HUES48 (cell line): ENCODE measurements around the gene RPUSD2.
A peak's percentile ranks its signal among the peaks of the same experiment; 100 is the strongest.
"Not testable (repeated sequence)": the region's sequence is repeated elsewhere in the genome, so short reads cannot be mapped to it uniquely, and the experiment has no call there.

ENCODE experiments used
- H3K27ac ChIP-seq: one replicate; pipeline ENCODE4 v1.7.0; 2013; ENCODE audit warnings: low read depth, low read length, inconsistent platforms
- H3K27me3 ChIP-seq: 2 replicates; pipeline ENCODE4 v1.6.1; 2013; ENCODE audit warnings: mild to moderate bottlenecking, low read length; ENCODE audit not compliant: control insufficient read depth, insufficient read depth
- H3K36me3 ChIP-seq: 2 replicates; pipeline ENCODE4 v1.6.1; 2013; ENCODE audit warnings: low read length; ENCODE audit not compliant: control insufficient read depth, insufficient read depth
- H3K4me1 ChIP-seq: 2 replicates; pipeline ENCODE4 v1.6.1; 2013; ENCODE audit warnings: mild to moderate bottlenecking, low read length; ENCODE audit not compliant: control insufficient read depth, insufficient read depth
- H3K4me3 ChIP-seq: 2 replicates; pipeline ENCODE4 v1.5.1; 2013; ENCODE audit warnings: mild to moderate bottlenecking, low read depth, low read length
- H3K9ac ChIP-seq: 2 replicates; pipeline ENCODE4 v1.6.1; 2013; ENCODE audit warnings: mild to moderate bottlenecking, low read depth, low read length, moderate library complexity
- H3K9me3 ChIP-seq: 2 replicates; pipeline ENCODE4 v1.6.1; 2013; ENCODE audit warnings: low read length; ENCODE audit not compliant: control insufficient read depth, insufficient read depth

RPUSD2 gene

DNA sequence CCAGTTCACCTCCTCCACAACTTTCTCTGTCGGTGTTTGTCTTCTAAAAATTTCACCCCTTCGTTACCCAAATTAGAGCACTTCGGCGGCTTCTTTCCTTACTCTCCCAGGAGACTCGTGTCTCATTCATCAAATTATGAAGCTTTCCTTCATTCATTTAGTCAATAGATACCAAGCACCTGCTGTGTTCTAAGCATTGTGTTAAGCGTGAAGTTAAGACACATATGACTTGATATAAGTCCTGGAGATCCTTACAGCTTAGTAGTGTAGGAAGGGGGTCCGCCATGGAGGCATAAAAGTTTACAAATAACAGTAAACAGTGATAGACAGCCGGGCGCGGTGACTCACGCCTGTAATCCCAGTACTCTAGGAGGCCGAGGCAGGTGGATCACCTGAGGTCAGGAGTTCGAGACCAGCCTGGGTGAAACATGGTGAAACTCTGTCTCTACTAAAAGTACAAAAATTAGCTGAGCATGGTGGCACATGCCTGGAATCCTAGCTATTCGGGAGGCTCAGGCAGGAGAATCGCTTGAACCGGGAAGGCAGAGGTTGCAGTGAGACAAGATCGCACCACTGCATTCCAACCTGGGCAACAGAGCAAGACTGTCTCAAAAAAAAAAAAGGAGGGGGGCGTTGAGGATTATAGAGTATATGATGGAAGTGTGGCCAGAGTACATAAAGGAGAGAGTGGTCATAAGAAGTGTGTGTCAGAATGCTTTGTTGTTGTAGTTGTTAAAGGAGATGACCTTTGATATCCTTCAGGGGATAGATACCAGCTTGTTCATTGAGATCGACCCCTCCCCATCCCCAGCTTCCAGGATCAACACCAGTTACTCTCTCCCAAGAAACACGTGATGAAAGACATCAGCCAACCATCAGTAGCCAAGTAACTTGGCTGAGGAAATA lies 3.5 kb upstream of the RPUSD2 start:
- peak overlapping the region; percentile 49 for H3K27ac ChIP-seq
- H3K27me3 ChIP-seq = no peaks in the 10 kb centered on the region
- no peak overlapping the region for H3K9ac ChIP-seq
- peak overlapping the region; percentile 83 for H3K4me3 ChIP-seq
- H3K36me3 ChIP-seq = no peaks in the 10 kb centered on the region
- no peaks in the 10 kb centered on the region for H3K9me3 ChIP-seq
- peaks cover 16% of the 10 kb centered on the region for H3K4me1 ChIP-seq

DNA sequence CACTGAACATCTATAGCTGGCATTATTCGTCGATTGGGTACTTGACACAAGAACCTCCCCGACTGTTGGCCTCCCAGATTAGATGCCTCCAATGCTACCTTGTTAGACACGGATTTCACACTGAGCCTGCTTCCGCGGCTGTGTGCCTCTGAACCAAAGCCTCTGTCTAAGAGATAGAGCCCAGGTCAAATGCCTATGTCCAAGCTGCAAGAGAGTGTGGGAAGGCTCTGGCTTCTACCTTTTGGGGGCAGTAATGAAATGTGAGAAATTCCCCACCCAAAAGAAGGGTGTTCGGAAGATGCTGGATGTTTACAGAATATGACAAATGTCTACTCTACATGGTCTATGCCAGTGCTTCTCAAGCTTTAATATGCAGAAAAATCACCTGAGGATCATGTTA lies 2.0 kb upstream of the RPUSD2 start:
- no peak overlapping the region for H3K27ac ChIP-seq
- H3K9me3 ChIP-seq = no peaks in the 10 kb centered on the region
- H3K36me3 ChIP-seq = peaks cover 9% of the 10 kb centered on the region
- H3K4me3 ChIP-seq = no peak overlapping the region
- H3K4me1 ChIP-seq = peaks cover 16% of the 10 kb centered on the region
- no peak overlapping the region for H3K9ac ChIP-seq
- no peaks in the 10 kb centered on the region for H3K27me3 ChIP-seq

DNA sequence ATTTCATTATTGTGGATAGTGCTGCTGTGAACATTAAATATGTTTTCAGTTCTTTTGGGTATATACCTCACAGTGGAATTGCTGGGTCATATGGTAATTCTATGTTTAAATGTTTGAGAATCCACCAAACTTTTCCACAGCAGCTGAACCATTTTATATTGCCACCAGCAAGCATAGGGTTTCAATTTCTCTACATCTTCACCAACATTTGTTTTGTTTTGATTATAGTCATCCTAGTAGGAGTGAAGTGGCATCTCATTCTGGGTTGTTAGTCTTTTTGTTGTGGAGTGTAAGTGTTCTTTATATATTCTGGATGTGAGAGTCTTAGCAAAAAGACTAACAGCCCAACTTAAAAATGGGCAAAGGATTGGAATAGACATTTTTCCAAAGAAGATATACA lies 6.0 kb downstream of the RPUSD2 start:
- H3K36me3 ChIP-seq = peaks cover 36% of the 10 kb centered on the region
- H3K4me1 ChIP-seq = peaks cover 5% of the 10 kb centered on the region
- no peak overlapping the region for H3K4me3 ChIP-seq
- no peaks in the 10 kb centered on the region for H3K27me3 ChIP-seq
- H3K27ac ChIP-seq = no peak overlapping the region
- no peak overlapping the region for H3K9ac ChIP-seq
- no peaks in the 10 kb centered on the region for H3K9me3 ChIP-seq

- H3K4me3 ChIP-seq, H3K9ac ChIP-seq, H3K27ac ChIP-seq, H3K27me3 ChIP-seq, H3K9me3 ChIP-seq, H3K4me1 ChIP-seq: not testable (repeated sequence)
- H3K36me3 ChIP-seq = peaks cover 28% of the 10 kb centered on the region
Measured at GRCh38 chr15:40576914-40577313, 7.8 kb downstream of the RPUSD2 start.

DNA sequence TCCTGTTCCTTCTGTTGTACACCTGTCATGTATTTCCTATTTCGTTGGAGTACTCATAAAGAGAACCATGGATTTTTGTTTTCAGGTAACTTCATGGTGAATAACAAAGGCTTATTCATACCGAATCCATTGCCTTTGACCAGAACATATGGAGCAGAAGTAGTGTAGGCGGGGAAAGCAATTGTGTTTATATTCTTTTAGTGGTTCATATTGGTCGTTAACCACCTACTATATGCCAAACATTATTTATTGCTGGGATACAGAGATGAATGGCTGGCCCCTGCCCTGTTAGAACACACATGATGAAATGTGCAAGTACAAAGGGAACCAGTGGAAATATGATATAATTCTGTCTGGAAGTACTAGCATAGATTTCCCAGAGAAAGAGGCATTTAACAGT lies 9.8 kb downstream of the RPUSD2 start:
- Histone ChIP-seq H3K4me1 (no peaks in the 10 kb centered on the region), H3K9me3 (no peaks in the 10 kb centered on the region), H3K36me3 (peaks cover 14% of the 10 kb centered on the region), H3K27ac (no peak overlapping the region), H3K9ac (no peak overlapping the region), H3K27me3 (no peaks in the 10 kb centered on the region), H3K4me3 (no peak overlapping the region)

DNA sequence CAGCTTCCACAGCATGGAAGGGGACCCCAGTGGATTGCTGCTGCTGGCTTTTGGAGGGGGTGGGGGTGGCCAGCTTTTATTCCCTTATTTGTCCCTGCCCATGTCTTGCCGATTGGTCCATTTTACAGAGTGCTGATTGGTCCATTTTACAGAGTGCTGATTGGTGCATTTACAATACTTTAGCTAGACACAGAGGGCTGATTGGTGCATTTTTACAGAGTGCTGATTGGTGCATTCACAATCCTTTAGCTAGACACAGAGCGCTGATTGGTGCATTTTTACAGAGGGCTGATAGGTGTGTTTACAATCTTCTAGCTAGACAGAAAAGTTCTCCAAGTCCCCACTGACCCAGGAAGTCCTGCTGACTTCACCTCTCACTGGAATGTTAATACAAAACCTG lies 12.7 kb downstream of the RPUSD2 start:
- H3K9me3 ChIP-seq, H3K27me3 ChIP-seq, H3K36me3 ChIP-seq, H3K9ac ChIP-seq, H3K27ac ChIP-seq, H3K4me3 ChIP-seq, H3K4me1 ChIP-seq: not testable (repeated sequence)

DNA sequence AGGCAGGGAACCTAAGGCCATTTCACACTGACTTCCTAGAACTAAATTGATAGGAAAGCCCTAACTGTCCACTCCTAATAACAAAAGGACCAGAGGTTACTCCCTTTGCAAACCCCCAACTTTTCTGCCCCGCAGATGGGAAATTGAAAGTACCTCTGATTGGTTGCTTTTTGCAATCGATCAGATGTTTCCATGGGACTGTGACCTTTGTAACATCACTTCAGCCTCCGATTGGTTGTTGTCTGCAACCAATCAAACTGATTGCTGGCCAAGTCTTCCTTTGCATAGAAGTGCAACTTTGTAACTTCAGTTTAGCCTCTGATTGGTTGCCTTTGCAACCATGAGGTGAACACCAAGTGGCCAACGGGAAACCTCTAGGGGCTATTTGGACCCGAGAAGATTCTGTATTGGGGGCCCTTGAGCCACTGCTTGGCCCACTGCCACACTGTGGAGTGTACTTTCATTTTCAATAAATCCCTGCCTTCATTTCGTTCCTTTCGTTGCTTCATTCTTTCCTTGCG lies 13.7 kb downstream of the RPUSD2 start:
- no peaks in the 10 kb centered on the region for H3K4me1 ChIP-seq
- H3K9ac ChIP-seq = no peak overlapping the region
- no peak overlapping the region for H3K27ac ChIP-seq
- H3K9me3 ChIP-seq = no peaks in the 10 kb centered on the region
- H3K36me3 ChIP-seq = no peaks in the 10 kb centered on the region
- H3K4me3 ChIP-seq = no peak overlapping the region
- H3K27me3 ChIP-seq = no peaks in the 10 kb centered on the region

- H3K27ac ChIP-seq = no peak overlapping the region
Measured at GRCh38 chr15:40584191-40584590, 15.1 kb downstream of the RPUSD2 start.

GRCh38 chr15:40590667-40591050 lies 21.6 kb downstream of the RPUSD2 start:
- H3K4me1 ChIP-seq = peaks cover 4% of the 10 kb centered on the region; the same call in 1 of the 2 replicates
- no peaks in the 10 kb centered on the region for H3K9me3 ChIP-seq
- H3K27ac ChIP-seq = no peak overlapping the region
- H3K36me3 ChIP-seq = no peaks in the 10 kb centered on the region
- H3K9ac ChIP-seq = no peak overlapping the region
- H3K4me3 ChIP-seq = no peak overlapping the region
- no peaks in the 10 kb centered on the region for H3K27me3 ChIP-seq

More at GRCh38 chr15:40584191-40584590, 15.1 kb downstream of the RPUSD2 start:
- Histone ChIP-seq H3K9ac (no peak overlapping the region), H3K36me3 (no peaks in the 10 kb centered on the region), H3K9me3 (no peaks in the 10 kb centered on the region), H3K4me1 (no peaks in the 10 kb centered on the region), H3K27me3 (no peaks in the 10 kb centered on the region), H3K4me3 (no peak overlapping the region)

- H3K9me3 ChIP-seq = no peaks in the 10 kb centered on the region
- H3K27ac ChIP-seq = no peak overlapping the region
- H3K36me3 ChIP-seq = no peaks in the 10 kb centered on the region
- H3K27me3 ChIP-seq = no peaks in the 10 kb centered on the region
- peak overlapping the region; percentile 45; the same call in 1 of the 2 replicates for H3K4me3 ChIP-seq
- peaks cover 4% of the 10 kb centered on the region; the same call in 1 of the 2 replicates for H3K4me1 ChIP-seq
- H3K9ac ChIP-seq = no peak overlapping the region
Measured at GRCh38 chr15:40591389-40591788, 22.3 kb downstream of the RPUSD2 start.

DNA sequence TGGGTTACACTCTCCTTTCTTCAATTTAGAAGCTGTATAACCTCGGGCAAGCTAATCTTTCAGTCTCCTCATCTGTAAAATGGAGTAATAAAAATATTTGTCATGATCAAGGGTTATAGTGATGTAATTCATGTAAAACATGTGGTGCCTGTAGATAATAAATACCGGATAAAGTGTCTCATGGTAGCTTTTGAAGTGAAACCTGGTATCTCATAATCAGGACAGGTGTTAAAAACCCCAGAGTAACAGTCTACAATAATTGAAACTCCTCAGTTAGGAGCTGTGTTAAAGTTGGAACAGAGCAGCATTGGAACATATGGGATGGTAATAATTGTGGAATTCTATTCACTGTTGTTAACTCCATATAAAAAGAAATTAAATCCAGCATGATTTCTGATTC lies 24.1 kb downstream of the RPUSD2 start:
- Histone ChIP-seq H3K4me3 (no peak overlapping the region), H3K4me1 (peaks cover 4% of the 10 kb centered on the region; the same call in 1 of the 2 replicates), H3K36me3 (no peaks in the 10 kb centered on the region), H3K27me3 (no peaks in the 10 kb centered on the region), H3K9me3 (no peaks in the 10 kb centered on the region), H3K9ac (no peak overlapping the region), H3K27ac (no peak overlapping the region)
